ENCODE data around the gene FAM234A.

The FAM234A gene

GRCh38 chr16:276426-277077 is 41.9 kb downstream of the FAM234A start:
- DNase-seq (ENCODE audit: extremely low spot score, insufficient read length, low read depth) (no peak), FAIRE-seq (no peak)

DNA sequence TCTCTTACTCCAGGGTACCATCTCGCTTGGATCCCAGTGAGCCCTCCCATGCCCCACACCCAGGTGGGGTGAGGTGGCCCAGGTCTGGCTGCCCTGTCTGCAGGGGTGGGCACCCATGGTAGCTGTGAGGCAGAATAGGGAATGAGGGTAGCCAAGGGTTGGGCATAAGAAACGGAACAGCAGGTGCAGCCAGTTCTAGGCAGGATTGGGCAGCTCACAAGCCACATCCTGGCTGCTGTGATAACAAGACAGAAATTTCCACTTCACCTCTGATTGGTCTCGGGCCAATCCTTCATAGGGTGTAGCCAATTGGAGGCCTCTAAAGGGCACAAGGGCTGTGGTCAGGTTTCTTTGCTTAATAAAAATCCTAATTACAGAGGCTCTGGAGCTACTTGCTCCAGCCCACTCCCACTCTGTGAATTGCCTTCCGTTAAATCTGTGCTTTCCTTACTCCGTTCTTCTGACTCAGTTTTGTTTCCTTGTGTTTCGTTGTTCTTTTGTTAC is 44.3 kb downstream of the FAM234A start:
- DNase-seq (ENCODE audit: extremely low spot score, insufficient read length, low read depth): no peak
- peak; percentile 5 for FAIRE-seq

GRCh38 chr16:279531-279930 is 44.9 kb downstream of the FAM234A start:
- DNase-seq (ENCODE audit: extremely low spot score, insufficient read length, low read depth) (no peak), FAIRE-seq (no peak)

DNA sequence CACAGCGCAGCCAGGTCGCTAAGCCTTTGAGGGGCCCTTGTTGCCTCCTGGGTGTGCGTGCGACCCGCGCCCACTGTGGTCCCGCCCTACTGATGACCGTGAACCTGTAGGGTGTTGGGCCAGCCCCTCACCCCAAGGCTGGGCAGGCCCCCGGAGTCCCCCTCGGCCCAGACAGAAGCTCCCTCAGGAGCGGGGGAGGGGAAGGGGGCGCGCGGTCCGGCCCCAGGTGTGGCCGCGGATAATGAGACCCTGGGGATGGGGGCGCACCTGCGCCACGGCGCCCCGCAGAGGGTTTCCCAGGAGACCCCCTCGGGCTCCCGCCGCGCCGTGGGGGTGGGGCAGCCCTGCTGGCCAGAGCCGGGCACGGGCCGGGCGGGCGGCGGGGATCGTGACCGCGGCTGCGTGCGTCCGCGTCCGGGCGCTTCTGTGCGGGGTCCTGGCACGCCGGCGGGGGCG is 45.4 kb downstream of the FAM234A start:
- FAIRE-seq (no peak), DNase-seq (ENCODE audit: extremely low spot score, insufficient read length, low read depth) (no peak)

DNA sequence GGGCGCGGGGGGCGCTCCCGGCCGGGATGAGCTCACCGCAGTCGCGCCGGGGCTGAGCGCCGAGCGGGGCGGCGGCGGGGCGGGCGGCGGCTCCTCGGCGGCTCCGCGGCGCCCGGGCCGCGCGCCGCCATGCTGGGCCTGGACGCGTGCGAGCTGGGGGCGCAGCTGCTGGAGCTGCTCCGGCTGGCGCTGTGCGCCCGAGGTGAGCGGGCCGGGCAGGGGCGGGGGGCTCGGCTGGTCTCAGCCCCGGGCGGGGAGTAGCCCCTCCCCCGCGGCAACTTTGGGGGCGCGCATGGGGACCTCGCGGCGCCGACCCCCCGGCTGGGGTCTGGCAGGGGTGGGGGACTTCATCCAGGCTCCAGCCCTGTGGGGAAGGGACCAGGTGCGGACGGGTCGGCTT is 45.9 kb downstream of the FAM234A start, which contains the start of gene ARHGDIG:
ARHGDIG (plus strand) TSS at position 40 of the 400 bp plus-strand sequence; CDS start at position 130, 90 bp downstream.
- FAIRE-seq: no peak

GRCh38 chr16:280991-281659 is 46.5 kb downstream of the FAM234A start:
- FAIRE-seq: no peak
- no peak for DNase-seq (ENCODE audit: extremely low spot score, insufficient read length, low read depth)

More for the DNA sequence above, 45.9 kb downstream of the FAM234A start, which contains the start of gene ARHGDIG:
- DNase-seq (ENCODE audit: extremely low spot score, insufficient read length, low read depth): no peak

DNA sequence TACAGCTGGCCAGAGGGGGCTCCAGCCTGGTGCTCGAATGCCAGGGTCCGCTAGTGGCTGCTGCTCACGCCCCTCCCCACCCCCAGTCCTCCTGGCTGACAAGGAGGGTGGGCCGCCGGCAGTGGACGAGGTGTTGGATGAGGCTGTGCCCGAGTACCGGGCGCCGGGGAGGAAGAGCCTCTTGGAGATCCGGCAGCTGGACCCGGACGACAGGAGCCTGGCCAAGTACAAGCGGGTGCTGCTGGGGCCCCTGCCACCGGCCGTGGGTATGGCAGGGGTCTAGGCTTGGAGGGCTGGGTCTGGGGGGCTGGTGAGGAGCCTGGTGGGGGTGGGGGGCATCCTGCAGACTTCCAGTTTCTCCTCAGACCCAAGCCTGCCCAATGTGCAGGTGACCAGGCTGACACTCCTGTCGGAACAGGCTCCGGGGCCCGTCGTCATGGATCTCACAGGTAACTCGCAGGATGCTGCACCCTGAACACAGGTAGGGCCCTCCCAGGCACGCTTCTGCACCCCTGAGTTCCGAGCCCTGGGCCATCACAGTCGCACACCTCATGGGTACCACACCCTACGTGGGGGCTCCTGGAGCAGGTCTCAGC is 47.1 kb downstream of the FAM234A start:
- DNase-seq (ENCODE audit: extremely low spot score, insufficient read length, low read depth) (no peak), FAIRE-seq (no peak)

DNA sequence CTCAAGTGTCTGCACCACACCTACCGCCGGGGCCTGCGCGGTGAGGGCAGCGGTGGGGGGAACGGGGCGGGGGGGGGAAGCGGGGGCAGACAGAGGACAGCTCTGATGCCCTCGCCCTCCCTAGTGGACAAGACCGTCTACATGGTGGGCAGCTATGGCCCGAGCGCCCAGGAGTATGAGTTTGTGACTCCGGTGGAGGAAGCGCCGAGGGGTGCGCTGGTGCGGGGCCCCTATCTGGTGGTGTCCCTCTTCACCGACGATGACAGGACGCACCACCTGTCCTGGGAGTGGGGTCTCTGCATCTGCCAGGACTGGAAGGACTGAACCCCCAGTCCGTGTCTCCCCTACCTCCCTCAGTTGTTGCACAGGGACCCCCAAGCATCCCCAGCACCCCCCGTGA is 47.9 kb downstream of the FAM234A start:
- DNase-seq (ENCODE audit: extremely low spot score, insufficient read length, low read depth) (no peak), FAIRE-seq (no peak)

- FAIRE-seq (no peak), DNase-seq (ENCODE audit: extremely low spot score, insufficient read length, low read depth) (no peak)
These were observed 48.6 kb downstream of the FAM234A start, which contains the start of gene PDIA2 for GRCh38 chr16:283033-283805. Gene PDIA2, plus strand, starts transcription at chr16:283164. Its CDS starts 6 bp downstream, at chr16:283170.

DNA sequence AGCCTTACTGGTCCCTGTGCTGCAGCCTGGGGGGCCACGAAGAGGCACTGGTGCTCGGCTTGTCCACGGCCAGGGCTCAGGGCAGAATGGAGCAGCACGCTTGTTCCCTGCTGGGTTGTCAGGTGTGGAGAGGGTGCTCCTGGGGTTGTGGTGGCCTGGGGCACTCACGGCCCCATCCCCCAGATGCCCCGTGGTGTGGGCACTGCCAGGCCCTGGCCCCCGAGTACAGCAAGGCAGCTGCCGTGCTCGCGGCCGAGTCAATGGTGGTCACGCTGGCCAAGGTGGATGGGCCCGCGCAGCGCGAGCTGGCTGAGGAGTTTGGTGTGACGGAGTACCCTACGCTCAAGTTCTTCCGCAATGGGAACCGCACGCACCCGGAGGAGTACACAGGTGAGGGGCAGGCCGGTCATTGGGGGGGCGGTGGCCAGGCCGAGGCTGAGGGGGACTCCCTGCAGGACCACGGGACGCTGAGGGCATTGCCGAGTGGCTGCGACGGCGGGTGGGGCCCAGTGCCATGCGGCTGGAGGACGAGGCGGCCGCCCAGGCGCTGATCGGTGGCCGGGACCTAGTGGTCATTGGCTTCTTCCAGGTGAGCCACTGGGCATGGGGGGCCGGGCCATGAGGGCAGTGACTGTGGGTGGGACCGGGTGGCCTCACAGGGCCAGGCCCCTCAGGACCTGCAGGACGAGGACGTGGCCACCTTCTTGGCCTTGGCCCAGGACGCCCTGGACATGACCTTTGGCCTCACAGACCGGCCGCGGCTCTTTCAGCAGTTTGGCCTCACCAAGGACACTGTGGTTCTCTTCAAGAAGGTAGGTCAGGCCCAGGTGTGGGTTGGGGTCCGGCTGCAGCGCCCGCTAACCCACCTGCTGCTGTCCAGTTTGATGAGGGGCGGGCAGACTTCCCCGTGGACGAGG is 49.8 kb downstream of the FAM234A start:
- DNase-seq (ENCODE audit: extremely low spot score, insufficient read length, low read depth) (no peak), FAIRE-seq (no peak)

GRCh38 chr16:285146-286055 is 50.8 kb downstream of the FAM234A start:
- FAIRE-seq (no peak), DNase-seq (ENCODE audit: extremely low spot score, insufficient read length, low read depth) (no peak)

DNA sequence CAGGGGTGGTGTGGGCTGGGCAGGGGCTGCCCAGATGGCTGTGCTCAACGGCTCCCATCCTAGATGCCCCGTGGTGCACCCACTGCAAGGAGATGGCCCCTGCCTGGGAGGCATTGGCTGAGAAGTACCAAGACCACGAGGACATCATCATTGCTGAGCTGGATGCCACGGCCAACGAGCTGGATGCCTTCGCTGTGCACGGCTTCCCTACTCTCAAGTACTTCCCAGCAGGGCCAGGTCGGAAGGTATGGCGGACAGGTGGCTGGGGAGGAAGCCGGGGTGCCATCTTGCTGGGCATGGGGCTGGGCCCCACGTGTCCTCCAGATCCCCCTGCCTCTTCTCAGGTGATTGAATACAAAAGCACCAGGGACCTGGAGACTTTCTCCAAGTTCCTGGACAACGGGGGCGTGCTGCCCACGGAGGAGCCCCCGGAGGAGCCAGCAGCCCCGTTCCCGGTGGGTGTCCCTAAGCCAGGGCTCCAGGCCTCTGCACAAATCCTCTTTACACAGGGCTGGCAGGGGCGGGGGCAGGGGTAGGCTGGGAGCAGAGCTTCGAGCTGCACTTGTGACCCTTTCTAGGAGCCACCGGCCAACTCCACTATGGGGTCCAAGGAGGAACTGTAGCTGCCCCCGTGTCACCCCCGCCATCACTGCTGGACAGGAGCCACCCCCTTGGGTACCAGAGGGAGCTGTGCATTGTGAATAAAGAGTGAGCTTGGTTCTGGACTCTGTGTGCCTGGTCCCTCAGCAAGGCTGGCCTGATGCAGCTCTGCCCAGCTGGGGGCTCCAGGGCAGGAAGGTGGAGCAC is 52.1 kb downstream of the FAM234A start:
- DNase-seq (ENCODE audit: extremely low spot score, insufficient read length, low read depth) (no peak), FAIRE-seq (no peak)

GRCh38 chr16:287298-287811 is 52.7 kb downstream of the FAM234A start:
- DNase-seq (ENCODE audit: extremely low spot score, insufficient read length, low read depth) (no peak), FAIRE-seq (no peak)

DNA sequence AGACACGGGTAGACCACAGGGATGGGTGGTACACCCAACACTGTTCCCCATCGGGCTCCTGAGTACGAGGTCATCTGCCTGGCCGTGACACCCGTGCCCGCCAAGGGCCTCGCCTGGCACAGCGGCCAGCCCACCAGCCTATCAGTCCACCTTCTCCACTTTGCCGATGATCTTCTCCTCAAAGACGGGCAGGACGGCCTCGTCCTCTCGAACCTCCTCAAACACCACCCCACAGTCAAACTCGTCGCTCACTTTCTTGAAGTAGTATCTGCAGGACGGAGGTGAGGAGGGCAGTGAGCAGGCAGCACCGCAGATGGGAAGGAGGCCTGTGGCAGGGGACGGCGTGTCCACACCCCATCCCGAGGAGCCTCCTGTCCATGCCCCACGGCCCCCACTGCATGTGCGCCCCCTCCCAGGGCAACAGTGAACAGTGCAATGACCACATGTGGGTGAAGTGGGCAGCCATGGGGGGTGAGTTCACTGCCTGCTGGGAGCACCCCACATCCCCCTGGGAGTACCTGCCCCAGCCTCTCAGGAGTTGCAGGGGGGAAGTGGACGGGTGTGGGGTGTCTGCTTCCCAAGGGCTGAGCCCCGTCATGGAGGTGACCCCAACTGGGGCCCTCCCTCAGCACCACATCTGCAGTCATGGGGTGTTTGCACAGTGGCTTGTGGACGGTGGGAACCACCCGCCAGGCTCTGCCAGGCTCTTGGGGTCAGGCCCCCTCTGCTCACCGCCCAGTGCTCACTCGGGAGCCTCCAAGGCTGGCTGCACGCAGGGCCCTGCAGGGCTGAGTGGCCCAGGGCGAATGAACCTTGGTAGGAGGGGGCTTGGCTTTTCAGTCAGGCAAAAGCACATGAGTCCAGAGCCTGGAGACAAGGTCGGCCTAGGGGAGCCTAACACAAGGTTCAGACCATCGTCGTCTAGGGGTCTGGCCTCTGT is 53.6 kb downstream of the FAM234A start:
- FAIRE-seq (no peak), DNase-seq (ENCODE audit: extremely low spot score, insufficient read length, low read depth) (no peak)

DNA sequence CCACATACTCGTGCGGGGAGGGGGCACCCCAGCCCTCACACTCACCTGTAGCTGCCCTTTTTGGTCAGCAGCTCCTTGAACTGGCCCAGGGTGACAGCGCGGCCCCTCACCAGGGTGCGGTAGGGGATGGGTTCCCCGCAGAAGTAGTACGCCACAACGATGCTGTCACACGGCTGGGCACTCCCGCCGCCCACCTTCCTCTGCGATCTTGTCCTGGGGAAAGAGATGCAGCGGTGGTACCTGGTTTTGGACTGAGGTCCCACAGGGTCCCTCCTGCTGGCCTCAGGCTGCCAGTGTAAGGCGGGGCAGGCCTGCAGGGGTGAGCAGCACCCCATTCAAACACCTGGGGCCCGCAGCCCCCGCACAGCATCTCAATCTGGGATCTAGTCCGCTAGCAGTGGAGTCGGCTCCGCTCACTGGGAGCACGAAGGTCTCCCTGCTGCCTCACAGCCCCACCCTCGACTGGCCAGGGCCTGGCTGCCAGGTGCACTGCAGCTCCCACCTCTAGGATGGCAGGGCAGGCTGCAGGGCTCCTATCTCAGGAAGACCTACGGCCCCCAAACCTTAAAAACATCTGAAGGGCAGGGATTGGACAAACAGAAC is 54.9 kb downstream of the FAM234A start:
- FAIRE-seq (no peak), DNase-seq (ENCODE audit: extremely low spot score, insufficient read length, low read depth) (no peak)
